Natural killer cell (primary cell): Measurements from ENCODE around the gene SCRT2. TPM values are rescaled to one million over a fixed set of nuclear protein-coding genes. Genes with fewer than 3 reads are reported as not detected.

Experiments
- ATAC-seq, 3 donors: fragments of 150-1000 bp in 2 of 3; fragments of 200-7000 bp in 1 of 3; cut with Tn5 transposase; 1 replicate in 1 of 3; 2 replicates in 2 of 3; pipeline ENCODE4 v1.10.0; 2021; ENCODE audit warnings: mild to moderate bottlenecking in 2 of 3, moderate library complexity in 2 of 3
- DNase-seq, 2 donors: peaks; one replicate each; pipeline versions ENCODE4 v3.0.0 to v3.0.0-alpha.2; 2013 to 2021; ENCODE audit warnings: mixed read lengths in 1 of 2
- H3K27ac ChIP-seq: one replicate; pipeline ENCODE4 v1.5.1; 2013; ENCODE audit warnings: mild to moderate bottlenecking, low read length
- H3K27me3 ChIP-seq: one replicate; pipeline ENCODE4 v1.6.1; 2013; ENCODE audit warnings: low read length; ENCODE audit not compliant: control insufficient read depth, insufficient read depth
- H3K36me3 ChIP-seq: one replicate; pipeline ENCODE4 v1.6.1; 2013; ENCODE audit warnings: low read length; ENCODE audit not compliant: control insufficient read depth, insufficient read depth
- H3K4me1 ChIP-seq: one replicate; pipeline ENCODE4 v1.6.1; 2013; ENCODE audit warnings: low read length; ENCODE audit not compliant: control insufficient read depth, insufficient read depth
- H3K4me3 ChIP-seq: one replicate; pipeline ENCODE4 v1.5.1; 2013; ENCODE audit warnings: low read length
- H3K9me3 ChIP-seq: one replicate; pipeline ENCODE4 v1.6.1; 2013; ENCODE audit warnings: low read length; ENCODE audit not compliant: control insufficient read depth, insufficient read depth
- H3K27ac Mint-ChIP-seq, 2 donors: one replicate each; pipeline ENCODE4 v1.8.0; 2022; ENCODE audit warnings: mild to moderate bottlenecking in 2 of 2, mixed read lengths in 2 of 2, moderate library complexity in 1 of 2
- H3K27me3 Mint-ChIP-seq, 2 donors: one replicate each; pipeline ENCODE4 v1.8.0; 2022; ENCODE audit warnings: low read depth in 2 of 2, mixed read lengths in 2 of 2
- H3K36me3 Mint-ChIP-seq: one replicate; pipeline ENCODE4 v1.8.0; 2022; ENCODE audit warnings: mixed read lengths
- H3K4me1 Mint-ChIP-seq, 2 donors: one replicate each; pipeline ENCODE4 v1.8.0; 2022; ENCODE audit warnings: mixed read lengths in 2 of 2
- H3K4me3 Mint-ChIP-seq: one replicate; pipeline ENCODE4 v1.8.0; 2022; ENCODE audit warnings: mild to moderate bottlenecking, moderate library complexity, mixed read lengths
- H3K9me3 Mint-ChIP-seq, 2 donors: one replicate each; pipeline ENCODE4 v1.8.0; 2022; ENCODE audit warnings: mixed read lengths in 2 of 2
- CTCF ChIP-seq: fragments of 200-600 bp; IDR thresholded peaks from one replicate; pipeline ENCODE4 v1.8.0; 2022; ENCODE audit warnings: antibody characterized with exemption
- WGBS: methylation state at CpG from one replicate; pipeline ENCODE4 v1.1.7; 2013; ENCODE audit warnings: missing lambda C conversion rate; ENCODE audit not compliant: insufficient coverage; 5-methylcytosine and 5-hydroxymethylcytosine counted together
- intact Hi-C: fragments of 100-400 bp; cut with micrococcal nuclease; formaldehyde crosslinking; loops from one replicate; pipeline ENCODE4 v1.14.2; 2022
- total RNA-seq, 4 donors: library from RNA; stranded (reverse); fragments of 120-200 nt in 1 of 4; gene quantifications; one replicate each; pipeline versions ENCODE4 v1.2.3 to v1.2.4, GENCODE V29; 2013 to 2022

SCRT2 gene
- total RNA-seq, 3 donors from 2014 or later (not counting 1 experiment from before 2014, with no cell fraction given): not detected

- Mint-ChIP-seq H3K27me3 (peaks cover 41 to 43% of the 10 kb centered on the region in 2 donors), H3K27ac (no peak overlapping the region), H3K4me3 (no peak overlapping the region), H3K36me3 (no peaks in the 10 kb centered on the region), H3K4me1 (peaks cover 7 to 16% of the 10 kb centered on the region in 2 donors), H3K9me3 (no peaks in the 10 kb centered on the region)
- 36% methylated on average over 7 of the region's 7 CpGs for WGBS
- H3K4me3 ChIP-seq: no peak overlapping the region
- DNase-seq: no peak
- no peak overlapping the region for H3K27ac ChIP-seq
- TF ChIP-seq CTCF: no peak
- H3K4me1 ChIP-seq: peaks cover 14% of the 10 kb centered on the region
- ATAC-seq: no peak
- H3K27me3 ChIP-seq: peaks cover 43% of the 10 kb centered on the region
- no peaks in the 10 kb centered on the region for H3K36me3 ChIP-seq
- intact Hi-C loops: no loop called here
- no peaks in the 10 kb centered on the region for H3K9me3 ChIP-seq
Observed at GRCh38 chr20:672963-673602, 2.5 kb downstream of the SCRT2 start.

- Mint-ChIP-seq H3K4me1 (peaks cover 7 to 20% of the 10 kb centered on the region in 2 donors), H3K27ac (no peak overlapping the region), H3K4me3 (no peak overlapping the region), H3K9me3 (no peaks in the 10 kb centered on the region), H3K36me3 (no peaks in the 10 kb centered on the region), H3K27me3 (peaks cover 37% of the 10 kb centered on the region in 2 donors)
- no peak for DNase-seq
- no peak for TF ChIP-seq CTCF
- Histone ChIP-seq H3K9me3 (no peaks in the 10 kb centered on the region), H3K27me3 (peaks cover 30% of the 10 kb centered on the region), H3K4me1 (peaks cover 9% of the 10 kb centered on the region), H3K4me3 (no peak overlapping the region), H3K27ac (no peak overlapping the region), H3K36me3 (no peaks in the 10 kb centered on the region)
- no peak for ATAC-seq
- WGBS: 31% methylated on average over 9 of the region's 9 CpGs
- intact Hi-C loops: no loop called here
Observed at GRCh38 chr20:671252-672030, 4.2 kb downstream of the SCRT2 start.

GRCh38 chr20:669573-669972 lies 6.0 kb downstream of the SCRT2 start:
- TF ChIP-seq CTCF: no peak
- intact Hi-C loops: loop anchor here (5.0 kb wide), 1 partner anchor 107 kb away; no protein-coding TSS in a partner anchor
- DNase-seq: no peak

More at GRCh38 chr20:669573-669972, 6.0 kb downstream of the SCRT2 start:
- no peaks in the 10 kb centered on the region for H3K9me3 Mint-ChIP-seq
- no peak for ATAC-seq
- Histone ChIP-seq H3K27me3 (peaks cover 27% of the 10 kb centered on the region), H3K4me3 (no peak overlapping the region), H3K36me3 (no peaks in the 10 kb centered on the region), H3K4me1 (no peaks in the 10 kb centered on the region), H3K27ac (no peak overlapping the region), H3K9me3 (no peaks in the 10 kb centered on the region)
- peaks cover 37 to 38% of the 10 kb centered on the region in 2 donors for H3K27me3 Mint-ChIP-seq
- H3K4me1 Mint-ChIP-seq: peaks cover 0 to 13% of the 10 kb centered on the region in 2 donors
- H3K4me3 Mint-ChIP-seq: no peak overlapping the region
- no peaks in the 10 kb centered on the region for H3K36me3 Mint-ChIP-seq
- 91% methylated on average over 7 of the region's 7 CpGs for WGBS
- H3K27ac Mint-ChIP-seq: no peak overlapping the region
